ENCODE results near the gene ELF2. TPM values are rescaled to one million over a fixed set of nuclear protein-coding genes. Genes with fewer than 3 reads are reported as not detected.

Gene ELF2
- total RNA-seq, 1 donor from 2014 or later: 44.4 TPM

GRCh38 chr4:139092271-139092670 lies 84.7 kb downstream of the ELF2 start:
- no peak overlapping the region for H3K27ac ChIP-seq
- H3K9me3 ChIP-seq: no peaks in the 10 kb centered on the region
- no peaks in the 10 kb centered on the region for H3K4me1 ChIP-seq
- TF ChIP-seq CTCF (IDR thresholded peaks at IDR 0.05) (no peak), POLR2AphosphoS5 (IDR thresholded peaks at IDR 0.05; ENCODE audit: insufficient read depth in 1 of 2, low read depth in 1 of 2) (no peak), POLR2A (IDR thresholded peaks at IDR 0.05) (no peak)
- H3K27me3 ChIP-seq: no peaks in the 10 kb centered on the region
- H3K36me3 ChIP-seq: peaks cover 0 to 3% of the 10 kb centered on the region in 2 donors
- intact Hi-C loops (cut with DNase I): no loop called here
- DNase-seq (ENCODE audit: extremely low spot score in 2 of 2): no peak
- no peak overlapping the region for H3K4me3 ChIP-seq

GRCh38 chr4:139085141-139085540 lies 91.9 kb downstream of the ELF2 start:
- Histone ChIP-seq H3K27me3 (no peaks in the 10 kb centered on the region), H3K4me1 (peaks cover 29% of the 10 kb centered on the region), H3K27ac (peak overlapping the region; percentile 95), H3K36me3 (no peaks in the 10 kb centered on the region), H3K4me3 (peak overlapping the region in 1 of 2 donors; percentile 83), H3K9me3 (no peaks in the 10 kb centered on the region)
- intact Hi-C loops (cut with DNase I): no loop called here
- no peak for DNase-seq (ENCODE audit: extremely low spot score in 2 of 2)
- TF ChIP-seq POLR2AphosphoS5 (IDR thresholded peaks at IDR 0.05; ENCODE audit: insufficient read depth in 1 of 2, low read depth in 1 of 2) (peak in 1 of 2 donors; percentile 9), CTCF (IDR thresholded peaks at IDR 0.05) (no peak)

GRCh38 chr4:139084804-139085093 lies 92.3 kb downstream of the ELF2 start:
- H3K27me3 ChIP-seq: no peaks in the 10 kb centered on the region
- intact Hi-C loops (cut with DNase I): loop anchor here (5.0 kb wide), 2 partner anchors 93 to 213 kb away; partner anchors contain the start of gene ELF2
- no peak for DNase-seq (ENCODE audit: extremely low spot score in 2 of 2)
- peak overlapping the region; percentile 83 to 92 for H3K4me3 ChIP-seq
- H3K9me3 ChIP-seq: no peaks in the 10 kb centered on the region
- peaks cover 33% of the 10 kb centered on the region for H3K4me1 ChIP-seq
- peak overlapping the region; percentile 95 for H3K27ac ChIP-seq
- TF ChIP-seq POLR2AphosphoS5 (IDR thresholded peaks at IDR 0.05; ENCODE audit: insufficient read depth in 1 of 2, low read depth in 1 of 2) (no peak), POLR2A (IDR thresholded peaks at IDR 0.05) (no peak), CTCF (IDR thresholded peaks at IDR 0.05) (no peak)
- H3K36me3 ChIP-seq: no peaks in the 10 kb centered on the region

GRCh38 chr4:139083956-139084803 lies 92.8 kb downstream of the ELF2 start:
- TF ChIP-seq POLR2AphosphoS5 (IDR thresholded peaks at IDR 0.05; ENCODE audit: insufficient read depth in 1 of 2, low read depth in 1 of 2) (peak in 1 of 2 donors; percentile 60), CTCF (IDR thresholded peaks at IDR 0.05) (peak in 1 of 3 experiments; percentile 8), POLR2A (IDR thresholded peaks at IDR 0.05) (peak in 1 of 2 donors; percentile 6)
- Histone ChIP-seq H3K36me3 (no peaks in the 10 kb centered on the region), H3K4me1 (peaks cover 38% of the 10 kb centered on the region), H3K27ac (peak overlapping the region; percentile 95), H3K27me3 (no peaks in the 10 kb centered on the region), H3K9me3 (no peaks in the 10 kb centered on the region), H3K4me3 (peak overlapping the region; percentile 83 to 92)
- intact Hi-C loops (cut with DNase I): loop anchor here (5.0 kb wide), 2 partner anchors 93 to 213 kb away; partner anchors contain the start of gene ELF2
- peak in 1 of 2 donors; percentile 93 for DNase-seq (ENCODE audit: extremely low spot score in 2 of 2)

GRCh38 chr4:139083607-139083955 lies 93.4 kb downstream of the ELF2 start:
- peaks cover 38% of the 10 kb centered on the region for H3K4me1 ChIP-seq
- H3K4me3 ChIP-seq: peak overlapping the region; percentile 83 to 92
- H3K9me3 ChIP-seq: no peaks in the 10 kb centered on the region
- TF ChIP-seq POLR2AphosphoS5 (IDR thresholded peaks at IDR 0.05; ENCODE audit: insufficient read depth in 1 of 2, low read depth in 1 of 2) (peak in 1 of 2 donors; percentile 70), POLR2A (IDR thresholded peaks at IDR 0.05) (no peak), CTCF (IDR thresholded peaks at IDR 0.05) (no peak)
- H3K27ac ChIP-seq: peak overlapping the region; percentile 95
- no peaks in the 10 kb centered on the region for H3K36me3 ChIP-seq
- no peaks in the 10 kb centered on the region for H3K27me3 ChIP-seq
- intact Hi-C loops (cut with DNase I): loop anchor here (5.0 kb wide), 2 partner anchors 94 to 214 kb away; partner anchors contain the start of gene ELF2
- no peak for DNase-seq (ENCODE audit: extremely low spot score in 2 of 2)

All from vagina (tissue), 2 donors.